IMR-90 (cell line): Measurements from ENCODE around the gene LY6G6D. TPM values are rescaled to one million over a fixed set of nuclear protein-coding genes. Genes with fewer than 3 reads are reported as not detected.

Source experiments
- ATAC-seq: fragments of 200-7000 bp; cut with Tn5 transposase; 2 replicates; pipeline ENCODE4 v1.9.1; 2020; ENCODE audit warnings: low read depth, mild to moderate bottlenecking, moderate library complexity
- BruUV-seq: library from RNA; stranded (reverse); fragments of 400-500 nt; replicated peaks from 2 replicates; lab custom pipeline; 2021; lab: Mats Ljungman, UMichigan
- CTCF ChIA-PET: fragments of 300-600 bp; formaldehyde crosslinking; extraction: SDS; loops from one replicate; lab custom pipeline; 2021; ENCODE audit warnings: antibody characterized with exemption; lab: Yijun Ruan, JAX
- POLR2A ChIA-PET: fragments of 300-600 bp; sonication (Branson Sonifier 250); formaldehyde crosslinking; loops from one replicate; lab custom pipeline; 2022; ENCODE audit warnings: antibody characterized with exemption; ENCODE audit not compliant: unreplicated experiment; lab: Charles Lee
- DNase-seq: peaks from one replicate; pipeline ENCODE4 v3.0.0; 2013
- H2AFZ ChIP-seq: replicated peaks from 2 replicates; pipeline ENCODE3; 2013; ENCODE audit warnings: low read length, mild to moderate bottlenecking; ENCODE audit not compliant: poor library complexity
- H2AK5ac ChIP-seq: 2 replicates; pipeline ENCODE4 v1.6.1; 2013; ENCODE audit warnings: low read depth, low read length, inconsistent platforms
- H2AK9ac ChIP-seq: replicated peaks from 2 replicates; pipeline ENCODE3; 2013; ENCODE audit warnings: mild to moderate bottlenecking, low read depth, low read length, moderate library complexity; ENCODE audit not compliant: poor library complexity
- H2BK120ac ChIP-seq: 2 replicates; pipeline ENCODE4 v1.6.1; 2013; ENCODE audit warnings: low read depth, low read length, inconsistent platforms
- H2BK15ac ChIP-seq: 3 replicates; pipeline ENCODE4 v1.6.1; 2013; ENCODE audit warnings: low read depth, low read length, inconsistent platforms
- H2BK20ac ChIP-seq: 2 replicates; pipeline ENCODE4 v1.6.1; 2013; ENCODE audit warnings: low read depth, mild to moderate bottlenecking, inconsistent platforms, low read length, moderate library complexity
- H2BK5ac ChIP-seq: 2 replicates; pipeline ENCODE4 v1.6.1; 2013; ENCODE audit warnings: mild to moderate bottlenecking, low read depth, low read length, inconsistent platforms; ENCODE audit not compliant: poor library complexity, severe bottlenecking
- H3K14ac ChIP-seq: replicated peaks from 2 replicates; pipeline ENCODE4 v1.6.1; 2013; ENCODE audit warnings: low read depth, low read length, inconsistent platforms
- H3K18ac ChIP-seq: 2 replicates; pipeline ENCODE4 v1.6.1; 2013; ENCODE audit warnings: low read depth, low read length, control low read depth
- H3K23ac ChIP-seq: 2 replicates; pipeline ENCODE4 v1.6.1; 2013; ENCODE audit warnings: low read depth, low read length, inconsistent platforms
- H3K27ac ChIP-seq: 2 replicates; pipeline ENCODE4 v1.5.1; 2013; ENCODE audit warnings: mild to moderate bottlenecking, control low read depth, low read length; ENCODE audit not compliant: insufficient read depth
- H3K27me3 ChIP-seq: 2 replicates; pipeline ENCODE4 v1.6.1; 2013; ENCODE audit warnings: low read length; ENCODE audit not compliant: control insufficient read depth, insufficient read depth
- H3K36me3 ChIP-seq: 2 replicates; pipeline ENCODE4 v1.6.1; 2013; ENCODE audit warnings: low read length, mixed read lengths; ENCODE audit not compliant: control insufficient read depth, insufficient read depth
- H3K4ac ChIP-seq: 2 replicates; pipeline ENCODE4 v1.6.1; 2013; ENCODE audit warnings: low read depth, low read length, inconsistent platforms
- H3K4me1 ChIP-seq: 2 replicates; pipeline ENCODE4 v1.6.1; 2013; ENCODE audit warnings: low read length, mixed read lengths; ENCODE audit not compliant: control insufficient read depth, insufficient read depth
- H3K4me2 ChIP-seq: 2 replicates; pipeline ENCODE4 v1.6.1; 2013; ENCODE audit warnings: low read depth, mild to moderate bottlenecking, control low read depth, low read length, moderate library complexity
- H3K4me3 ChIP-seq: 2 replicates; pipeline ENCODE4 v1.5.1; 2013; ENCODE audit warnings: low read depth, mild to moderate bottlenecking, control low read depth, low read length, moderate library complexity; ENCODE audit not compliant: insufficient read depth
- H3K56ac ChIP-seq: 2 replicates; pipeline ENCODE4 v1.6.1; 2013; ENCODE audit warnings: low read length, inconsistent platforms; ENCODE audit not compliant: insufficient read depth; ENCODE audit errors: extremely low read depth
- H3K79me1 ChIP-seq, 2 experiments: 2 replicates each; pipeline ENCODE4 v1.6.1; 2013; ENCODE audit warnings: low read length in 2 of 2, inconsistent platforms in 1 of 2, low read depth in 1 of 2
- H3K9ac ChIP-seq: 2 replicates; pipeline ENCODE4 v1.6.1; 2013; ENCODE audit warnings: low read depth, low read length, control low read depth
- H3K9me1 ChIP-seq: 2 replicates; pipeline ENCODE4 v1.6.1; 2013; ENCODE audit warnings: low read length, inconsistent platforms; ENCODE audit not compliant: insufficient read depth
- H3K9me3 ChIP-seq: 2 replicates; pipeline ENCODE4 v1.6.1; 2013; ENCODE audit warnings: low read length; ENCODE audit not compliant: control insufficient read depth, insufficient read depth
- H4K20me1 ChIP-seq: 2 replicates; pipeline ENCODE4 v1.6.1; 2013; ENCODE audit warnings: low read length, inconsistent platforms; ENCODE audit not compliant: insufficient read depth
- H4K5ac ChIP-seq: 2 replicates; pipeline ENCODE4 v1.6.1; 2013; ENCODE audit warnings: mild to moderate bottlenecking, low read depth, low read length, control low read depth
- H4K8ac ChIP-seq, 2 experiments: 2 replicates each; pipeline ENCODE4 v1.6.1; 2013; ENCODE audit warnings: low read depth in 2 of 2, low read length in 2 of 2, control low read depth in 1 of 2, inconsistent platforms in 1 of 2
- H4K91ac ChIP-seq: 2 replicates; pipeline ENCODE4 v1.6.1; 2013; ENCODE audit warnings: low read depth, low read length, inconsistent platforms; ENCODE audit not compliant: insufficient read depth
- RFX5 ChIP-seq: IDR thresholded peaks from 2 replicates; pipeline ENCODE4 v1.8.0; 2012; ENCODE audit warnings: low read depth, mild to moderate bottlenecking, low read length, moderate library complexity
- SMC3 ChIP-seq: fragments of 150-350 bp; IDR thresholded peaks from 2 replicates; pipeline ENCODE4 v1.6.1; 2016; ENCODE audit warnings: low read depth, mild to moderate bottlenecking, antibody characterized with exemption, low read length, moderate library complexity
- WGBS, 2 experiments: methylation state at CpG; one replicate each; pipeline versions ENCODE4 v1.1.5 to v1.1.7; 2013; ENCODE audit warnings: missing lambda C conversion rate in 2 of 2; ENCODE audit not compliant: insufficient read length in 1 of 2; ENCODE audit errors: extremely low coverage in 2 of 2; 5-methylcytosine and 5-hydroxymethylcytosine counted together
- dilution Hi-C: fragments of 300-500 bp; cut with HindIII; formaldehyde crosslinking; loops from one replicate; pipeline ENCODE4 v1.14.3; 2018; ENCODE audit warnings: low sequenced_read_pairs; ENCODE audit not compliant: unreplicated experiment
- in situ Hi-C: fragments of 300-500 bp; cut with MboI; formaldehyde crosslinking; loops from 3 replicates; pipeline ENCODE4 v1.14.3; 2019; ENCODE audit warnings: low sequenced_read_pairs, inconsistent platforms, mixed read lengths
- intact Hi-C: fragments of 100-400 bp; cut with micrococcal nuclease; formaldehyde crosslinking; loops from 2 replicates; pipeline ENCODE4 v1.10.0; 2022
- polyA plus RNA-seq, 3 experiments: library from polyadenylated mRNA; depleted of rRNA; stranded (reverse); fragments of >200 nt; gene quantifications; 2 replicates each; pipeline ENCODE4 v1.2.3, GENCODE V29; 2012; ENCODE audit warnings: low replicate concordance in 1 of 3
- total RNA-seq: library from RNA; depleted of rRNA; stranded (reverse); fragments of >200 nt; gene quantifications from 2 replicates; pipeline ENCODE4 v1.2.3, GENCODE V29; 2012

LY6G6D gene
- total and polyA plus RNA-seq, 2 of the 4 experiments (the other 2 are of a cell fraction): not detected

DNA sequence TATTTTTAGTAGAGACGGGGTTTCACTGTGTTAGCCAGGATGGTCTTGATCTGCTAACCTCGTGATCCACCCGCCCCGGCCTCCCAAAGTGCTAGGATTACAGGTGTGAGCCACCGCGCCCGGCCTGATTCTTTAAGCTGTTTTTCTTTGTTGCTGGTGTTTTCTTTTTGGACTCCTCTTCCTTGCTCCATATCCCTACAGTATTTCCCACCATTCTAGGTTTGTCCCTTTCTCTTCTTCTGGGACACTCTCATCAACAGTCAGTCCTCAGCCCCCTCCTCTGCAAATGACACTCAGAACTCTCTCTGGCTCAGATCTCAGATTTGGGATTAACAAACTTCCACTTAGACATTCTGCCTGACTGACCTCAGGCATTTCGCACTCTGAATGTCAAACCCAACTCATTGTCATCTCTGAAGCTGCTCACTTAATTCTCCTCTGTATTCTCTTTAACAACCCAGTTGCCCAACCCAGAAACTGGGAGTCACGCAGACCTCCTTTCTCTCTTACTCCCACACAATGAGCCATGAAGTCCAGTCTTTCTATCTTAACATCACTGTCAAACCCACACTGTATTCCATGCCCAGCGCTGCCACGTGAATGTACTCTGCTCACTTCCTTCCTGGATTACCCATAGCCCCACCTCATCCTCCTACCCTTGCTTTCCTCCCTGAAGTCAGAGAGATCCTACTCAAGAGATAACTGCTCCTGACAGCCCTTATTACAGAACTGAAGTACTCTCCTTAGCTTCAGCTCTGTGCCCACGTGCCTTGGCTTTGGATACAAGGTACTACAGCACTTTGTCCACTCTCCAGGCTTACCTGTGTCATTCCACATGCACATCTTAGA, 10.6 kb downstream of the LY6G6D start:
- ATAC-seq: no peak
- Histone ChIP-seq H3K36me3 (peaks cover 23% of the 10 kb centered on the region), H4K8ac (no peak overlapping the region), H3K27ac (no peak overlapping the region), H3K27me3 (no peaks in the 10 kb centered on the region; the same call in 1 of the 2 replicates), H3K9me3 (no peaks in the 10 kb centered on the region), H2AK5ac (no peak overlapping the region), H3K4ac (no peak overlapping the region), H3K9me1 (no peaks in the 10 kb centered on the region), H3K79me1 (peaks cover 0 to 24% of the 10 kb centered on the region in 2 experiments; a peak in 2 of 4 replicates), H2BK120ac (no peak overlapping the region), H2BK15ac (no peak overlapping the region), H4K20me1 (peaks cover 10% of the 10 kb centered on the region), H2BK20ac (no peak overlapping the region), H2BK5ac (no peak overlapping the region), H4K5ac (no peak overlapping the region), H2AFZ (no peak overlapping the region), H3K4me3 (no peak overlapping the region), H3K14ac (no peak overlapping the region), H3K9ac (no peak overlapping the region), H3K18ac (no peak overlapping the region), H3K4me2 (no peak overlapping the region), H2AK9ac (no peak overlapping the region), H3K23ac (no peak overlapping the region), H4K91ac (no peak overlapping the region), H3K56ac (no peak overlapping the region), H3K4me1 (peaks cover 3% of the 10 kb centered on the region)
- ChIA-PET CTCF (no interaction called here), POLR2A (interaction anchor here (0.6 kb wide), 1 partner anchor 41 kb away, joined by 4 read pairs; no protein-coding TSS in a partner anchor)
- TF ChIP-seq SMC3 (no peak), RFX5 (no peak)
- BruUV-seq: no TSS peak
- WGBS, 2 experiments: 95% methylated on average over 5 of the region's 12 CpGs; no CpG with 5 or more reads in 1 of the 2 experiments
- dilution Hi-C loops: no loop called here
- no peak for DNase-seq
- intact Hi-C loops: no loop called here
- in situ Hi-C loops: no loop called here
